Cardiac ventricle fibroblast (primary cell): Measurements from ENCODE around the gene MCTS1. TPM values are rescaled to one million over a fixed set of nuclear protein-coding genes. Genes with fewer than 3 reads are reported as not detected.

Experiments used
- total RNA-seq: library from RNA; depleted of rRNA; stranded (reverse); fragments of >200 nt; gene quantifications from 2 replicates; pipeline ENCODE4 v1.2.3, GENCODE V29; 2015

MCTS1 gene
- total RNA-seq, result 40.4 and 41.1 TPM in 2 replicates

GRCh38 chrX:120603707-120604360, at the start of gene MCTS1:
Gene MCTS1, plus strand, starts transcription at chrX:120604101. Its CDS starts 136 bp downstream, at chrX:120604237.

GRCh38 chrX:120560842-120561633, 42.9 kb upstream of the MCTS1 start, which contains the start of gene CUL4B:
Gene CUL4B, minus strand, starts transcription at chrX:120560962. Its CDS starts 324 bp downstream, at chrX:120560638.

GRCh38 chrX:120629667-120630537, 26.0 kb downstream of the MCTS1 start, which contains the start of gene C1GALT1C1:
Gene C1GALT1C1, minus strand, starts transcription at chrX:120630054. Its CDS starts 2,888 bp downstream, at chrX:120627166.

Other genes with a start within 250 kb of the MCTS1 start
- not detected in 2 replicates for gene ATP1B4, start 242.0 kb upstream of the MCTS1 start, total RNA-seq
- gene LAMP2, start 134.8 kb upstream of the MCTS1 start, total RNA-seq, result 170 and 177 TPM in 2 replicates
- 89.6 and 95.0 TPM in 2 replicates for gene CUL4B, start 43.1 kb upstream of the MCTS1 start, total RNA-seq
- 24.4 and 30.2 TPM in 2 replicates for gene C1GALT1C1, start 26.0 kb downstream of the MCTS1 start, total RNA-seq